Coronary artery (tissue), 2 donors: Measurements from ENCODE around the gene CRYL1.

Experiments used
- DNase-seq: peaks from one replicate; pipeline ENCODE4 v3.0.0-alpha.2; 2017; ENCODE audit warnings: low spot score
- H3K27ac ChIP-seq, 2 donors: fragments of 200-600 bp; sonication (generic); one replicate each; pipeline ENCODE4 v1.5.1; 2016 to 2019
- H3K4me3 ChIP-seq: fragments of 200-600 bp; sonication (generic); 2 replicates; pipeline ENCODE4 v1.5.1; 2016; ENCODE audit warnings: mild to moderate bottlenecking, moderate library complexity
- TF ChIP-seq, protein P1 (sequence below): fragments of 200-600 bp; sonication (generic); IDR thresholded peaks from one replicate; pipeline ENCODE4 v1.5.1; 2019; ENCODE audit warnings: antibody characterized with exemption

The CRYL1 gene

DNA sequence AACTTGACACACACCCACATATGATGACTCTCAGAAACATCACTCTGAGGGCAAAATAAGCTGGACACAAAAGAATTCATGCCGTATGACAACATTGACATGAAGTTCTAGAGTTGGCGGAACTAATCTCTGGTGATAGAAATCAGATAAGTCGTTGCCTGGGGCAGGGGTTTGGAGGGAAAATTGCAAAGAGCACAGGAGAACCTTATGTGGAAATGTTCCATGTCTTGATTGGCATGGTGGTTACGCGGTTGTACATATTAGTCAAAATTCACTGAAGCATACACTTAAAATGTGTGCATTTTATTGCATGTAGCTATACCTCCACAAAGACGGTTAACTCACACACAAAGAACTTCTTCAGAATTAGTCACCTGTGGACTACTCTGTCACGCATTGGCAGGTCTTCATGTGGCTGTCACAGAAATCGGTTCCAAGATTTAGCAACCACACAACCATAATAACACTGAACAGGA lies 155.7 kb downstream of the CRYL1 start:
- no peak for DNase-seq
- Histone ChIP-seq H3K4me3 (no peak overlapping the region), H3K27ac (no peak overlapping the region)
- TF ChIP-seq, protein P1, sequence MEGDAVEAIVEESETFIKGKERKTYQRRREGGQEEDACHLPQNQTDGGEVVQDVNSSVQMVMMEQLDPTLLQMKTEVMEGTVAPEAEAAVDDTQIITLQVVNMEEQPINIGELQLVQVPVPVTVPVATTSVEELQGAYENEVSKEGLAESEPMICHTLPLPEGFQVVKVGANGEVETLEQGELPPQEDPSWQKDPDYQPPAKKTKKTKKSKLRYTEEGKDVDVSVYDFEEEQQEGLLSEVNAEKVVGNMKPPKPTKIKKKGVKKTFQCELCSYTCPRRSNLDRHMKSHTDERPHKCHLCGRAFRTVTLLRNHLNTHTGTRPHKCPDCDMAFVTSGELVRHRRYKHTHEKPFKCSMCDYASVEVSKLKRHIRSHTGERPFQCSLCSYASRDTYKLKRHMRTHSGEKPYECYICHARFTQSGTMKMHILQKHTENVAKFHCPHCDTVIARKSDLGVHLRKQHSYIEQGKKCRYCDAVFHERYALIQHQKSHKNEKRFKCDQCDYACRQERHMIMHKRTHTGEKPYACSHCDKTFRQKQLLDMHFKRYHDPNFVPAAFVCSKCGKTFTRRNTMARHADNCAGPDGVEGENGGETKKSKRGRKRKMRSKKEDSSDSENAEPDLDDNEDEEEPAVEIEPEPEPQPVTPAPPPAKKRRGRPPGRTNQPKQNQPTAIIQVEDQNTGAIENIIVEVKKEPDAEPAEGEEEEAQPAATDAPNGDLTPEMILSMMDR: no peak

DNA sequence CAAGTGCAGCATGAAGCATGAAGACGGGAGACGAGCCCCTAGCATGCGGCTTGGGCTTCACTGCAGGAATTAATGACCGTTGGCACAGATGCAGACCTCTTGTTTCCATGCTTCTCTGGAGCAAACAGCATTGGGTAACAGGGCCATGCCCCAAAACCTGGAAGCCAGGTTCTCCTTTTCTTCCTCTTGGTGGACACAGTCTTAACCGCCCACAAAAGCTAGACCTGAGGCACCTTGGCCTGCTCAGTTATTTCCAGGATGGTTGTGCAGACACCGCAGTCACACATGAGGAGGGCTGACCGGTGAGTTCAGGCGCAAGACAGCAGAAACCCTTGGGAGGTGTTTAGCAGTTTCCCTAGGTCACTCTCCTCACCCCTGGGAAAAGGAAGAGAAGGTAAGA lies 159.6 kb downstream of the CRYL1 start:
- H3K4me3 ChIP-seq: no peak overlapping the region
- H3K27ac ChIP-seq: no peak overlapping the region
- TF ChIP-seq, protein P1: no peak
- no peak for DNase-seq

DNA sequence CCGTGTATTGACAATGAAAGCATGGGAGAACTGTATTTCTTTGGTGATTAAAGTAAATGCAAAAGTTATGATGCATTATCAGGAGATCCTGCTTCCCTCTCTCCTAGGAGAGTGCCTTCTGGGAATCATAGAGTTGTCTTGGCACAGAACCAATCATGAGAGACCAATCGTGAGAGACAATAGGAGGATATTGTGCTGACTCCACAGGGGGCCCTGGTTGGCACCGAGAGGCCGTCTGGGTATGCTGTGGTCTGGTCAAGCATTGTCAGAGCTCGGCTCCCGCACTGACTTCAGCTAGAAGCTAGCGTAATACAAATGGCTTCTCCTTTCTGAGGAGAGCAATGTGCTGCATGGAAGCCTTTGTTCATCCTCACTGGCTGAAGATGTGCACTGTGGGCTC lies 162.1 kb downstream of the CRYL1 start:
- TF ChIP-seq, protein P1: no peak
- H3K4me3 ChIP-seq: no peak overlapping the region
- no peak for DNase-seq
- no peak overlapping the region for H3K27ac ChIP-seq

DNA sequence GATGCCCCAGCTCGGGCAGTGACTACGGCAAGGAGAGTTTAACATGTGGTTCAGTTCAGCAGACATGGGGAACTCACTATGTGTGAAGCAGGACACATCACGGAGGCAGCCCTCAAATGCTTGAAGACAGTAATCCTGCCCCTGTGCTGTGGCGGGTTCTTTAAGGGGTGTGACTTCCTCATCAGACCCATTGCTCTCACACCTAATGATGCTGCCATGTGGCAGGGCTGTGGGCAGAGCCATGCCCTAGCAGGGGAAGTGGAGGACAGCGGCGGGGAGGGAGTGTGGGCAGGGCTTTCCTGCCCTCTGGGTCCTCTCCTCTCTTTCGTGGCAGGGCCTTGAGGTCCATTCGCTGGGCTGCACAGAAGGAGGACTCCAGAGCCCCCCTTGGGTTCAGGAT lies 162.5 kb downstream of the CRYL1 start:
- H3K4me3 ChIP-seq: no peak overlapping the region
- TF ChIP-seq, protein P1: no peak
- no peak overlapping the region for H3K27ac ChIP-seq
- DNase-seq: no peak

DNA sequence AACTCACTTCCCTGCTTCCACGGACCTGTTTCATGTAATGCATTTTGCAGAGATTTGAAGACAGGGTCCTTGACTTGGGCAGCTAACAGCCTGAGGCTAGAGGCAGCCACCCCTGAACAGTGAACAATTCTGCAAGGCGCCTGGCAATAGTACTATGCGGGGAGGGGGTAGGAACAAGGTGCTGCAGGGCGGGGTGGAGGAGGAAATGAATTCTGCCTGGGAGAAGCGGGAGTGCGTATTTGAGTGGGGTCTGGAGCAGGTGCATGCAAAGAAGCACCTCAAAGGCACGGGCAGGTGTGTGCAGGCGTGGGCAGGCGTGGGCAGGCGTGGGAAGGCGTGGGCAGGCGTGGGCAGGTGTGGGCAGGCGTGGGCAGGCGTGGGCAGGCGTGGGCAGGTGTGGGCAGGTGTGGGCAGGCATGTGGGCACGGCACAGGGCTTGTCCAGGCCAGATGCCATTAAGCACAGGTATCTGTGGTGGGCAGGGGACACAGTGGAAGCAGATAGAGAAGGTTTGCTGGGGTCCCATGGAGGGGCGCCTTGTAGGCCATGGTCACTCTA lies 163.1 kb downstream of the CRYL1 start:
- Histone ChIP-seq H3K4me3 (no peak overlapping the region), H3K27ac (no peak overlapping the region)
- no peak for DNase-seq
- TF ChIP-seq, protein P1: no peak

DNA sequence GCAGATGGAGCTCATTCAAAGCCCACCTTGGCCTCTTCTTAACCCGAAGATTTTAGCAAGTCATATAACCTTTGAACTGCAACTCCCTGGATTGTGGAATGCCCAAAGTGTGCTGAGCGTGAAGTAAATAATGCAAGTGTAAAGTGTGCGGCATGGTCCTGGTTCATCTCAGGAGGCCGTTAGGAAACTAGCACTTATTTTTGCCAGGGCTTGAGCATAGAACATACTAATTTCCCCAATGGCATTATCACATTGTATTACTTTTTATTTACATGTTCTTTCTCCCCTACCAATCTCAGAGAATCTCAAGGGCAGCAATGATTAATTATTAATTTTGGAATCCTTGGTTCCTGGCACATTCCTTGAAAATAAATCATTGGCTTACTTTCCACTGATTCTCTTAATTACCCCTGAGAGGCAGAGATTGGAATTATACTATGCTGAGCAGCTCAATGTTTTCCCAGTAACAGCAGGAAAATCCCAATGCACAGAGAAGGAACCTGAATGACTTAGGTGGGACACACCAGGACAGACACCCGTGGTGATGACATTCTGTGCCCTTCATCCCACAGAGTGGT lies 164.7 kb downstream of the CRYL1 start:
- DNase-seq: no peak
- Histone ChIP-seq H3K27ac (no peak overlapping the region), H3K4me3 (no peak overlapping the region)
- TF ChIP-seq, protein P1: no peak

DNA sequence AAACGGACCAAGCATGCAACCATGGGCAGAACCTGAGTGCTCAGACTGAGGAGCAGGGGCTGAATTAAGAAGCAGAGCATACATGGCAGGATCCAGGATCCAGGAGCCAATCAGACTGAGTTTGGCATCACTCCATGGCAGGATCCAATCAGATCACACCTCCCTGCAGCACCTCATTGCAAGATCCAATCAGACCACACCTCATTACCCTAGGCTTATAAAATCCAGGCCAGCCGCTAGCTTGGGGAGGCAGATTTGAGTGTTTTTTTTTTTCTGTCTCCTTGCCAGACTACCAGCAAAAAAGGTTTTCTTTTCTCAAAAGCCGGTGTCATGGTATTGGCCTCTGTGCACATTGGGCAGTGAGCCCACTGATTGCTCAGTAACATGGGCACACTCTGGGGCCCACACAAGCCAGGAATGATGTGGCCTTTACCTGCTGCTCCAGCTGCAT lies 165.6 kb downstream of the CRYL1 start:
- no peak overlapping the region for H3K27ac ChIP-seq
- DNase-seq: no peak
- TF ChIP-seq, protein P1: no peak
- no peak overlapping the region for H3K4me3 ChIP-seq
